Embryonic facial prominence (tissue), 1 donor: ENCODE data around the gene PELI1.
A peak's percentile ranks its signal among the peaks of the same experiment; 100 is the strongest.

Experiments used
- DNase-seq: peaks from one replicate; pipeline ENCODE4 v3.0.0-alpha.2; 2016; ENCODE audit errors: extremely low spot score

PELI1 gene

GRCh38 chr2:64153811-64154210 is 9.6 kb upstream of the PELI1 start:
- no peak for DNase-seq

DNA sequence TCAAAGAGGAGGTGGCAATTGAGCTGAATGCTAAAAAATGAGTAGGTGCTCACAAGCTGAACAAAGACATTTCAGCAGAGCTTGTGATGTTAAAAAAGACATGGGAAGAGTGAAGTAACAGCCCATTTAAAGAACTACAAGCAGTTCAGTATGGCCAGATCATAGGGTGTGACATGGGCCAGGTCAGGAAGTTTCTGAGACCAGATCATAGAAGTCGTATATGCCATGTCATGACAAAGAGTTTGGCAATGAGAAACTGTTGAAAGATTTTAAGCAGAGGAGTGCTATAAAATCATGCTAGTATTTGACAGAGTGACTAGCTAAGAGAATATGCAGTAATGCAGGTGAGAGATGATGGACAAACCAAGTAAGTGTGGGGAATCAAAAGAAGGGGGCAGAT is 7.3 kb upstream of the PELI1 start:
- no peak for DNase-seq

- no peak for DNase-seq
These were observed 1.5 kb upstream of the PELI1 start for GRCh38 chr2:64145714-64146113.

DNA sequence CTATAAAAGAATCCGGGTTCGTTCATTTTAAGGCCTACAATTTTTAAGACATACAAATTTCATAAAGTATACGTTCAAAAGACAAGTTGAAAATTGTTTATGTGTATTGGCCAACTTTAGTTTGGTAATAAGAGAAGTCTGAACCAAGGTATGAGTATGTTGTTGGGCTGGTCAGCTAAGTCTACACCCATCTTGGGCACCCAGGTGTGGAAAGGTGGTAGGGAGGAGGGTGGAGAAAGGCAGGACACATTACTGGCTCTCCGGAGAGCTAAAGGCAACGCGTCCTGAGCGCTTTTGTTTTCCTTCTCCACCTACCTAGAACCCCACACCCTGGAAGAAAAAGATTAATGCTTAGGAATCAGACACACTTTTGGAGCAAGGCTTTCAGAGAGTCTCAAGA is 899 bp upstream of the PELI1 start:
- no peak for DNase-seq

DNA sequence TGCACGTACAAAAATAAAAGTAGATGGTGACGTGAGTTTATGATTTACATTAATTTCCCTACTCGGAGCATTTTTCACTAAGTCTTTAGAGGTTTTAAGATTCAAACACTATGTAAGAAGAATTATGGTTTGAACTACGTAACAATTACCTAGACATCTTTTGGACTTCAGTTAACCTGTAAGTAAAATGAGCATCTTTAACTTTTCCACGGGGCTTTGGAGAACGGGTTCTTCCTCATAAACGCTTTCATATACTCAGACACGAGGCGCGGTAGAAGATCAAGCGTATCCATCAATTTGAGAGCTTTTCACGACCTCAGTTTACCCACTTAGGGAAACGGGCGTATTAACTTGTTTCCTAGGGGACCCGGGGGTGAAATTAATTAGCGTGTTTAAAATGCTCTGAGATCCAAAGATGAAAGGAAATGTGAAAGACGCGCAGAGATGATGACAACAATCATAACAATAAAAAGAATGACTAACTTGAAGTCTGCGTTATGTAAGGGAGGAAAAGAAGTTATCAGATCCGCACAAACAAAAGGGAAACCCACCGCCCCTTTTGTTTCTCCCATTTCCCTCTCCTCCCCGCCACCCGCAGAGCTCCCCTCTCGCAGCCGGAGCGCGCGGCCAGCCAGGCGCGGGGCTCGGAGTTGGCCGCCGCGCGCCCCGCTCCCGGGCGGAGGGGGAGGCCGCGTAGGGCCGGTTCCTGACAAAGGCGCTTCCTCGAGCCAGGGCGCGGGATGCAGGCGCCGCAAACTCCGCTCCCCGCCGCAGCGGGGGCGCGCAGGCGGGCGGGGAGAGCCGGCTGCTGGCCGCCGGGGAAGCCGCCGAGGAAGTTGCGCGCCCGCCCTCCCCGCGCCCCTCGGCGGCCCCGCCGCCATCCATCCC is 807 bp downstream of the PELI1 start:
- DNase-seq, result peak; percentile 27

DNA sequence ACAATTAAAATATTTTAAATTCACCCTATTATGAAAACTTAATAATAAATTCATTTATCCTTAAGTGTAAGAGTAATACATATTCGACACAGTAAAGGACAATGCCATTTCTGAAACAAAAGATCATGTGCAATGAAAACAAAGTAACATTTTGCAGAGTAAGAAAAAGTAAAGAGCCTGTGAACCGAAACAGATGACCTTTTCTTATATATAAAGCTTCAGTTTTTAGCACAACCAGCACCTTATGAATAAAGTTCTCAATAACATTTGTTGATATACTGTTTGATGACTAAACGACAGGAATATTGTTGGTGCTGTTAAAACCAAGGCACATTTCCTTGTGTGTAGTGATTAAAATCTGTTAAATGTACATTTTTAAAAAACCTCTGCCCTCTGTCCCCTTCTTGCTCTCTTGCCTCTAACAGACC is 1.5 kb downstream of the PELI1 start:
- DNase-seq, result no peak

DNA sequence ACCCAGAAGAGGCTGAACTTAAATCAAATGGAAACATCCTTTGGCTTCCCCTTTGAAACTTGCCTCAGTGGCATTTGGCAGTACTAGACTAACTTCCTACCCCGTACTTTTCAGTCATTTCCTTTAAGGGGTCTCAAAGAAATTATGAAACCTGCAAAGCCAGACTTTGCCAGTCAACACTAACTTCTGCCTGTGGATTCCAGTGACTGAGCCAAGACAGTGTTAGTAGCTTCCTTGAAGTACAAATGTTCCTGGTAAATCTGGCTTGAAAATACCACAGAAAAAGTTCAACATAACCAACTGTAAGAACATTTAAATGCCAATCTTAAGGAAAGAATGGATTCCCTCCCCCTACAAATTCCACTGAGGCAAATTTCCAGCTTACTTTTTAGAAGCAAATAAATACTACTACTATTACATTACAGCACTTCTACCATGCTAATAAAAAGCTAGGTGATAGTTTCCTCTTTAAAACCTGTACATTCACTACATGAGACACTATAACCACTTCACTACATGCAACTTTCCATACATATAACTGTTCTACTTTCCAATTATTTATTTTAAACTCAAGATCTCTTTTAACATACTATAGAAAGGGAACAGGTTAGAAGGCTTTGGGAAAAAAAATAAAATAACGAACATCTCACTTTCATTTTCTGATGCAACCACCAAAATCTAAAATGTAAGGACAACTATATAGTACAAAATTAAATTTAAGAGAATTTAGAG is 2.4 kb downstream of the PELI1 start:
- no peak for DNase-seq

DNA sequence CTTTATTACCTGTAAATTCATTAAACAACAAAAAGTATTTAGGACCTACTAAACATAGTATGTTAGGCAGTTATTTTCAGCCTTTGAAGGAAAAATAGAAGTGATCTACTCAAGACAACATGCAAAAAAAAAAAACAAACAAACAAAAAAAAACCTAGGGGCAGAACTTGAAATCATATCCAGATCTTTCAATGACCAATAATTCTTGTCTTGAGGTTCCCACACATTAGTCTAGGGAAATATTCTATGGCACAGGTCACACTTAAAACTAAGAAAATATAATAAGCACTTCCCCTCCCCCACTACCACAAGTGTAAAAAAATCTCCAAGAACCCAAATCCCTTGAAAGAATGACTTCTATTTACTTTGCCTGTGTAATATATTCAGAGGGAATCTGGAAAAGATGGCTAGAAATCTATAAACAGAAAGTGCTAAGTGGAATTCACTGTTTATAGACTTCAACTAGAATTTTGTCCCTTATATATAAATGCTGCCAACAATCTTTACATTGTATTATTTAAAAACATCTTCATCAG is 3.5 kb downstream of the PELI1 start:
- no peak for DNase-seq

DNA sequence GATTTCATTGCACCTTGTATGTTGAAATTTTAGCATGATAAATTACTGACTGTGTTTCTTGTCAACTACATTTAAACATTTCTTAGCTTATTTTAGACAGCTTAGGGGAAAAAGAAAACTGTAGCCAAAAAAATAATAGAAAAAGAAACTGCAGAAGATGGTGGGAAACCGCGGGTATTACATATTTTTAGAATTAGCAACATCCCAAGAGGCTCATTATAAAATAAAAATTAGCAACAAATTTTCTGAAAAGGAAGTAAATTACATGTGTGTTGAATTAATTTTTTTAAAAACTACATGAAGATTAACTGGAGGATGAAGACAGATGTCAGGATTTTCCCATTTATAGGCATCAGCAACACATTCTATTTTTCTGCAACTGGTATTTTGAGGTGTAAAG is 4.3 kb downstream of the PELI1 start:
- DNase-seq, result no peak

GRCh38 chr2:64137996-64138395 is 6.2 kb downstream of the PELI1 start:
- DNase-seq, result no peak

GRCh38 chr2:64137567-64137966 is 6.7 kb downstream of the PELI1 start:
- DNase-seq, result no peak

DNA sequence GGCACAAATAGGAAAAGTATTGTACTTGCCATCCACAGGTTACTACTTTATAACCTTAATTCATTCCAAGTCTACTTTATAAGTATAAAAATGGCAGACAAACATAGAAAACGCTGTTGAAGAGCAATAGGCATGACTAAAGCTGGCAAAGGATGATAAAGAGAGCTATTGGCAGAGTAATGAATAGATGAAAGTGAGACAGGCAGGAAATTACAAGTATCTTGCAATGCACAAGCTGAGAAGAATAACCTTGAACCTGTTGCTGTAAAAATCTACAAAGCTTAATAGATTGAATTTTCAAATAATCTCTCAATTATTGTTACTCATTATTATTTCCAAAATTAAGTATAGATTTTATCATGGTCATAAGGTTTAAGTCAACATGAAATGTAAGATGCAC is 8.8 kb downstream of the PELI1 start:
- DNase-seq, result no peak

- no peak for DNase-seq
These were observed 9.4 kb downstream of the PELI1 start for GRCh38 chr2:64134813-64135212.

DNA sequence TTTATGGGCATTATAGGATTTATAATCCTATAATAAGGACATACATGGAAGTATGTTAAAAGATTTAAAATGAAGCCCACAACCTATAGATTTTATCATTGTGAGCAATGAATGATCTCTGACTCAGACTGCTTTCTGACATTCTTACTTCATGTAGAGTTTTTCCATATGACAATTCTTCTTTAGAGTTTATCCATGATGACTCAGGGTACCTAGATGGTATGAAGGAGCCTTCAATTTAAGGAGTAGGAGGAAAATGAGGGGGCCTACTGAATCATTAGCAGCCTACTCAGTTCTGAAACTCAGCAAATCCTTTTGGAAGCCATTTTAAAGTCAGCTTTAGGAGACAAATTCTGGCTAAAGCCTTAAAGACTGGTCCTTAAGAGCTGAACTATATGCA is 10.4 kb downstream of the PELI1 start:
- DNase-seq, result no peak

- no peak for DNase-seq
These were observed 10.9 kb downstream of the PELI1 start for GRCh38 chr2:64133354-64133753.

DNA sequence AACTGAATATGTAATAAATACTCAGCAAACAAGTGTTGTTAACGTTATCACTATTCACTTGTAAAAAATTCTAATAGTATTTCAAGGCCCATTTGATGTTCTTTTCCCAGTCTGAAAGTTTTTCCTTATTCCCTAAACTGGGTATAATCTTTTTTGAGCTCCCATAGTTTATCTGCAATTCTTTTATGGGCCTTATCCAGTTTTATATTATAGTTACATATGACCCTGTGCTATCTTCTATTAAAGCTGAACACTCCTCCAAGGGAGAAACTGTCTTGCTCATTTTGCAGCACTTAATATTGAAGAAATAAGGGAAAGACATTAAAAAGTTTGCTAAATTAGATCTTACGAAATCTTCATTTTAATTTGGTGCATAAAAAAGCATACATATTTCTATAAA is 13.9 kb downstream of the PELI1 start:
- no peak for DNase-seq

DNA sequence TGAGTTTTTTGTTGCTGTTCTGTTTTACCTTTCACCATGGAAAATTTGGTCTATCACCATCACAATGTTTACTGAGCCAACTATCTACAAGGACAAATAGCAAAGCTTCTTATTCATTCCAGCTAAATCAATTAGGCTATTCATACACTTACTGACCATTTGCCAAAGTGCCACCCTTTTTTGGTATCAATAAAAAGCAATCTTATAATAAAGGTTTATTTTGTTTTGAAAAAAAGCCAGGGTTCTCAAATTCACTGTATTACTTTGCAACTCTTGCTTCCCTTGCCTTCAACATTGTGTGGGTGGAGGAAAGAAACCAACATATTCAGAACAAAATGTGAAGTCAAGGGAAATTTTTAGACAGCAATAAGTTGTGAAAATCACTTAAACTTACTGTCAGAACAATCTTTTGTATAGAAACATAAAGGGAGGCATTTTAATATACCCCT is 15.3 kb downstream of the PELI1 start:
- no peak for DNase-seq

DNA sequence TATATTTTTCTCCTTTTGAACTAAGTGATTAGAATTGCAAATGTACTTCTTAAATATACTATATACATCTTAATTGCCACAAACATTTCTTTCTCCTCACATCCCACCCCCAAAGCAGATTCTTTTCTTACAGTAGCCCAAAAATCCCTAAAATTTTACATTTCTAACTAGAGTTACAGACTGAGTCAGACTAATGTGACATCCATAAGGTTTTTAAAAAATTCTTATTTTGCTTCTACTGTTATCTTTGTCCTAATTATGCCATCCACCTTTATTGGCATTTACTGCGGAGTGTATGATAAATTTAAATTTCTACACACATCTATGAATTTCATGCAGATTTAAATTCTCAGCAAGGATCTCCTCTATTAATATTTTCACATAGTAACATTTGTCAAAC is 15.8 kb downstream of the PELI1 start:
- no peak for DNase-seq

DNA sequence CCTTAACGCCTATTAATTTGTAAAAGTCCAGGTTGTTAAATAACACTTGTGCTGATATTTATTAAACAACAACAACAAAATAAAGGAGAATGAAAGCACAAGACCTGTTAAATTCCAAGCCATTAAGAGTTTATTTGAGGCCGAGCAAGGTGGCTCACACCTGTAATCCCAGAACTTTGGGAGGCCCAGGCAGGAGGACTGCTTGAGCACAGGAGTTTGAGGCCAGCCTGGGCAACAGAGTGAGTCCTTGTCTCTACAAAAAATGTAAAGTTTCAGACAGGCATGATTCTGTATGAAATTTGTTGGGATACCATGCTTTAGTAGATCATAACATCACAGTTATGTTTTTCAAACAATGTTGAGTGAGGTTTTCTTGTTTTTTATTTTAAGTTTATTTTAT is 17.1 kb downstream of the PELI1 start:
- no peak for DNase-seq

- no peak for DNase-seq
These were observed 17.6 kb downstream of the PELI1 start for GRCh38 chr2:64126601-64127000.

GRCh38 chr2:64124571-64124970 is 19.6 kb downstream of the PELI1 start:
- no peak for DNase-seq

DNA sequence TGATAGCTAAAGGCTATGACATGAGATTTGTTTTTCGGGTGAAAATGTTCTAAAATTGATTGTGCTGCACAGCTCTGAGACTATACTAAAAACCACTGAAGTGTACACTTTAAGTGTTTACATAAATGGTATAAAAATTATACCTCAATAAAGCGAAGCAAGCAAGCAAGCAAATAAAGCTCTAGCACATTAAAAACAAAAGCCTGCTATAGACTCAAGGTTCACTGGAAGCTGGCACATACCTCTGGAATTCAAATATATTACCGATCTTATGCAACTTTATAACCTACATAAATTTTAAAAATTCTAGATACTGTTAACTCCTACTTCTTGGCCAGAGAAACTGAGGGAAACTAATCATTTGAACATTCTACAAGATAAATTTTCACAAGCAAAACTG is 20.1 kb downstream of the PELI1 start:
- DNase-seq, result no peak

- no peak for DNase-seq
These were observed 20.5 kb downstream of the PELI1 start for GRCh38 chr2:64123740-64124139.
